Vein endothelial cell (primary cell): Measurements from ENCODE around the gene MUC3A. TPM values are rescaled to one million over a fixed set of nuclear protein-coding genes. Genes with fewer than 3 reads are reported as not detected.

Experiments used
- small RNA-seq: library from RNA; depleted of rRNA; stranded (forward); fragments of <200 nt; gene quantifications from one replicate; pipeline ENCODE3, GENCODE V24; 2012
- total RNA-seq: library from RNA; depleted of rRNA; stranded (reverse); fragments of >200 nt; gene quantifications from 2 replicates; pipeline ENCODE4 v1.2.3, GENCODE V29; 2012

MUC3A gene
- under 0.01 TPM in 1 of 2 replicates, not detected in the other for total RNA-seq

GRCh38 chr7:100949227-100949932 is at the start of gene MUC3A:
TSS of gene MUC3A (plus strand) at chr7:100949534. CDS start at chr7:100949625, 91 bp downstream.

GRCh38 chr7:100969066-100969615 is 19.8 kb downstream of the MUC3A start, which contains the start of gene MUC12:
TSS of gene MUC12 (plus strand) at chr7:100969565. CDS start at chr7:100969623, 58 bp downstream.

Small RNA genes within 50 kb of the gene (small RNA-seq; reads per million reads assigned to genes)
- not detected for gene RN7SL549P
- gene RPS29P15: not detected

Other genes starting within 250 kb of the MUC3A start
- gene POP7, start 243.4 kb upstream of the MUC3A start, total RNA-seq: 39.2 and 43.6 TPM in 2 replicates
- not detected in 2 replicates for gene EPO, start 229.1 kb upstream of the MUC3A start, total RNA-seq
- gene ZAN, start 215.9 kb upstream of the MUC3A start, total RNA-seq: not detected in 2 replicates
- gene EPHB4, start 122.0 kb upstream of the MUC3A start, total RNA-seq: 389 and 468 TPM in 2 replicates
- gene SLC12A9, start 96.8 kb upstream of the MUC3A start, total RNA-seq: 36.6 and 43.1 TPM in 2 replicates
- 92.8 and 104 TPM in 2 replicates for gene TRIP6, start 82.1 kb upstream of the MUC3A start, total RNA-seq
- 47.6 and 59.8 TPM in 2 replicates for gene SRRT, start 74.4 kb upstream of the MUC3A start, total RNA-seq
- 2.5 and 2.9 TPM in 2 replicates for gene UFSP1, start 59.8 kb upstream of the MUC3A start, total RNA-seq
- gene ACHE, start 53.6 kb upstream of the MUC3A start, total RNA-seq: 1.1 and 2.0 TPM in 2 replicates
- not detected in 2 replicates for gene MUC12, start 20.0 kb downstream of the MUC3A start, total RNA-seq
- not detected in 2 replicates for gene MUC17, start 70.5 kb downstream of the MUC3A start, total RNA-seq
- 11.1 and 12.4 TPM in 2 replicates for gene TRIM56, start 135.9 kb downstream of the MUC3A start, total RNA-seq
- gene SERPINE1, start 177.6 kb downstream of the MUC3A start, total RNA-seq: 2,259 and 4,238 TPM in 2 replicates
- gene AP1S1, start 204.9 kb downstream of the MUC3A start, total RNA-seq: 149 and 181 TPM in 2 replicates
- 0.10 TPM in 1 of 2 replicates, not detected in the other for gene VGF, start 216.0 kb downstream of the MUC3A start, total RNA-seq
- not detected in 2 replicates for gene NAT16, start 230.8 kb downstream of the MUC3A start, total RNA-seq